Measurements from ENCODE around the gene DYNC2LI1. TPM values are rescaled to one million over a fixed set of nuclear protein-coding genes. Genes with fewer than 3 reads are reported as not detected.
"Not testable (repeated sequence)": the region's sequence is repeated elsewhere in the genome, so short reads cannot be mapped to it uniquely, and the experiment has no call there.

The DYNC2LI1 gene
- total RNA-seq = 1 to 10 TPM; 3.9 to 6.1 TPM

DNA sequence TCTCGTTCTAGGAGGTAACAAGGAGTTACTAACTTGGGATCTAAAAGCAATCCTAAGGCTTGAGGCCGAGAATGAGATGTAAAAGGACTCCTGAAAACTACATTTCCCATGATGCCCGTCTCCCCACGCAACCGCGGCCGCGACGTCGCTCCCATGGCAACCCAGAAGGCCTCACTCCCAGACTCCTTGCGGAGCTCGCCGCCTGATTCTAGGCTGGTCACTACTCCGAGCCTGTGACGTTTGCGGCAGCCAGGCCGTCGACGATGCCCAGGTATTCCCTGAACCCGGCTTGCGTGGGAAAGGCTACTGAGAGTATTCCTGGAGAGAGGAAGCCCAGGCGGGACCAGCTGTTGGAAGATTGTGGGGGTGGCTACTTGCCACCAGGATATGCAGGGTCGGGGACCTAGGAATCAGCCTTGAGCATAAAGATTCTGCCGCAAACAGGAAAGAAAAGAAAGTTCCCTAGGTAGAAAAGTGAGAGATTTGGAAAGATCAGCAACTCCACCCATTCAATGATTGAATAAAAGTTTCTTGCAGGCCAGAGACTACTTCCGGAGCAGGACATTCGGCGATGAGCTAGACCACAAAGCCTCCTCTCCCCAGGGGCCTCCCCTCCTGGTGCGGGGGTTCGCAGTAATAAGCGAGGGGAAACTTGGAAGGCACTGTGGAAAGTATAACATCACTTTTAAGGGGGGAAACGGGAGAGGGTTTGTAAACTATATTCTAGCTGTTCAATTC lies at the start of gene DYNC2LI1:
Gene DYNC2LI1 (plus strand): TSS at position 164 of the 738 bp plus-strand sequence. CDS start 100 bp downstream, at position 264.
- DNase-seq = peak; percentile 81
- Mint-ChIP-seq H3K9me3 (no peaks in the 10 kb centered on the region), H3K4me3 (peak within 1 kb of the TSS; percentile 83), H3K27me3 (peaks cover 4% of the 10 kb centered on the region), H3K4me1 (peaks cover 7% of the 10 kb centered on the region), H3K36me3 (no peaks in the 10 kb centered on the region), H3K27ac (peak within 1 kb of the TSS; percentile 50)
- POLR2A ChIA-PET = interaction anchor here (0.5 kb wide), 1 partner anchor 1274 kb away, joined by 3 read pairs; no protein-coding TSS in a partner anchor
- ATAC-seq (ENCODE audit: low read depth) = peak; percentile 96

DNA sequence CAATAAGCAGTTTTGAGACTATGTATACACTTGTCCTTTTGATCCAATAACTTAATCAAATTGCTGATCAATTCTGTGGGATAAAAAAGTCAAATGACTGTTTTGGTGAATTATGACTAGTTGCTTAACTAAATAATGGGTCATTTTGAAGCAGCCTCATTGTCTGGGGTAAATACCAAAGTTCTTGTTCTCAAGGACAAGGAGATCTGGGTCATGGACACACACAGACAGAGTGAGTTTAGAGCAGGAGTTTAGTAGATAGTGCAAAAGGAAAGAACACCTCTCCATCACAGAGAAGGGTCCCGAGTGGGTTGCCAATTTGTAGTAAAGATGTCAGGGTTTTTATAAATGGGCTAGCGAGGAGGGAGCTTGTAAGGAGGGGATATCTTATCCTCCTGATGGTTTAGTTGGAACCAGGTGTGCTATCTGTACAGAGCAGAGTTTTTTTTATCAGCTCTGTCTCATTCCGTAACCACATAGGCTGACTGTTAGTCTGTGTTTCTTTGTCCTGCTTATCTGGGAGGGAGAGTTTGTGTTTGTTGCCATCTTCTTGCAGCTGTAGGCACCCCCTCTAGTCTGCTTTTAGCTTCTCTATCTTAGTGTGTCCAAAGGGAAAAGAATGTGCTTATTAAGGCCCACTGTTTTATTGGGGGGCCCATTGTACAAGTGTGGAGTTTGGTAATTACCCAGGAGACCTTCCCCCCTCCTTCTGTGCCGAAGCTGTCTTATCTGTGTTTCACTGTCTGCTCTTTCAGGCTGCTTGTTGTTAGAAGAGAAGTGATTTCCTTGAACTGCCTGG lies 48.9 kb upstream of the DYNC2LI1 start:
- POLR2A ChIA-PET = no interaction called here
- Mint-ChIP-seq H3K4me3 (no peak overlapping the region), H3K4me1 (no peaks in the 10 kb centered on the region), H3K27me3 (peaks cover 2% of the 10 kb centered on the region), H3K27ac (no peak overlapping the region), H3K36me3 (no peaks in the 10 kb centered on the region), H3K9me3 (no peaks in the 10 kb centered on the region)
- ATAC-seq (ENCODE audit: low read depth) = no peak
- no peak for DNase-seq

DNA sequence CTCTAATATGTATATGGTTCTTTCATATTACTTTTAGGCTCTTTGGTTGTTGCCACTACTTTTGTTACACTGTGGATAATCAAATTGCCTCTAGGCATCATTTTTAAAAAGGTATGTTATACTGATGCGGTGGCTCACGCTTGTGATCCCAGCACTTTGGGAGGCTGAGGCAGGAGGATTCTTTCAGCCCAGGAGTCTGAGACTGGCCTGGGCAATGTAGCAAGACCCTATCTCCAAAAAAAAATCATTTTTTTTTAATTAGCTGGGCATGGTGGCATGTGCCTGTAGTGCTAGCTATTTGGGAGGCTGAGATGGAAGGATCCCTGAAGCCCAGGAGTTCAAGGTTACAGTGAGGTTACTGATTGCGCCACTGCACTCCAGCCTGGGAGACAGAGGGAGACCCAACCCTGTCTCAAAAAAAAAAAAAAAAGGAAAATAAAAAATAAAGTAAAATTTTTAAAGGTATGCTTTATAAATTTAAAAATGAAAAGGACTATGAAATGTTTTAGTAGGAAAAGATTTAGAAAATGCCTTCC lies 48.1 kb upstream of the DYNC2LI1 start:
- H3K27ac Mint-ChIP-seq = no peak overlapping the region
- no peak for ATAC-seq (ENCODE audit: low read depth)

DNA sequence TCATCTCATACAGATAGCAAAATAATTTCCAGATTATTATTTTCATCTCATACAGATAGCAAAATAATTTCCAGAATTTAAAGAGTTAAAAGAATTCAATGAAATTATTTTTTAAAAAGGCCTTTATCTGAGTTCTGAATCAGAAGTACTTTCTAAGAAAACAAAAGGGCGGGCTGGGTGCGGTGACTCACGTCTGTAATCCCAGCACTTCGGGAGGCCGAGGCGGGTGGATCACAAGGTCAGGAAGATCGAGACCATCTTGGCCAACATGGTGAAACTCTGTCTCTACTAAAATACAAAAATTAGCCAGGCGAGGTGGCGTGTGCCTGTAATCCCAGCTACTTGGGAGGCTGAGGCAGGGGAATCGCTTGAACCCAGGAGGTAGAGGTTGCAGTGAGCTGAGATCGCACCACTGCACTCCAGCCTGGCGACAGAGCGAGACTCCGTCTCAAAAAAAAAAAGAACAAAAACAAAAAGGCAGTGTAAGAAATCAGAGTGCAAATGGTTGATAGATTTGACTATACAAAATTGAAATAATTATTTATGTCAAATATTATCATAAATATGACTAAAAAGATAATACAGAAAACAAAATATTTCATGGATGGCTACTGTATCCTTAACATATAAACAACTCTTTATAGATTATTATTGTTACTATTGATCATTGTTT lies 46.7 kb upstream of the DYNC2LI1 start:
- H3K9me3 Mint-ChIP-seq; ATAC-seq (ENCODE audit: low read depth); POLR2A ChIA-PET; H3K27ac Mint-ChIP-seq; H3K4me1 Mint-ChIP-seq; DNase-seq; H3K4me3 Mint-ChIP-seq; H3K36me3 Mint-ChIP-seq; H3K27me3 Mint-ChIP-seq: not testable (repeated sequence)

More for the DNA sequence above, 48.1 kb upstream of the DYNC2LI1 start:
- POLR2A ChIA-PET = no interaction called here
- H3K36me3 Mint-ChIP-seq = no peaks in the 10 kb centered on the region
- no peaks in the 10 kb centered on the region for H3K9me3 Mint-ChIP-seq
- no peaks in the 10 kb centered on the region for H3K4me1 Mint-ChIP-seq
- H3K4me3 Mint-ChIP-seq = no peak overlapping the region
- DNase-seq = no peak
- H3K27me3 Mint-ChIP-seq = peaks cover 2% of the 10 kb centered on the region

DNA sequence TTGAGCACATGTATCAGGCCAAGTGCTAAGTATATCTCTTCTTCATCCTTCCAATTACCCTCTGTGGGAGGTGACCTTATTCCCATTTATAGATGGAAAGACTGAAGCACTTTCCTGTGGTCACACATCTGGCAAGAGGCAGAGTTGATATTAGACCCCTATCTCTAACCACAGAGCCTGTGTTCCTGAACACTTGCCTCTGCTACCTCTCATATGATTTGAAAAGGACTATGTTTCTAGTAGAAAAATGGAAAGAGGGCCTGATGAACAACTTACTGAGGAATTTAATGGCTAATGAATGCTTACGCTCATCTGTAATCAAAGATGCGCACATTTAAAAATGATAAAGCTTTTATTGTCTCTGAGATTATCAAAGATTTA lies 46.2 kb upstream of the DYNC2LI1 start:
- H3K4me3 Mint-ChIP-seq = no peak overlapping the region
- H3K27ac Mint-ChIP-seq = no peak overlapping the region
- H3K4me1 Mint-ChIP-seq = no peaks in the 10 kb centered on the region
- DNase-seq = no peak
- POLR2A ChIA-PET = no interaction called here
- H3K27me3 Mint-ChIP-seq = peaks cover 4% of the 10 kb centered on the region
- H3K36me3 Mint-ChIP-seq = no peaks in the 10 kb centered on the region
- no peaks in the 10 kb centered on the region for H3K9me3 Mint-ChIP-seq
- no peak for ATAC-seq (ENCODE audit: low read depth)

DNA sequence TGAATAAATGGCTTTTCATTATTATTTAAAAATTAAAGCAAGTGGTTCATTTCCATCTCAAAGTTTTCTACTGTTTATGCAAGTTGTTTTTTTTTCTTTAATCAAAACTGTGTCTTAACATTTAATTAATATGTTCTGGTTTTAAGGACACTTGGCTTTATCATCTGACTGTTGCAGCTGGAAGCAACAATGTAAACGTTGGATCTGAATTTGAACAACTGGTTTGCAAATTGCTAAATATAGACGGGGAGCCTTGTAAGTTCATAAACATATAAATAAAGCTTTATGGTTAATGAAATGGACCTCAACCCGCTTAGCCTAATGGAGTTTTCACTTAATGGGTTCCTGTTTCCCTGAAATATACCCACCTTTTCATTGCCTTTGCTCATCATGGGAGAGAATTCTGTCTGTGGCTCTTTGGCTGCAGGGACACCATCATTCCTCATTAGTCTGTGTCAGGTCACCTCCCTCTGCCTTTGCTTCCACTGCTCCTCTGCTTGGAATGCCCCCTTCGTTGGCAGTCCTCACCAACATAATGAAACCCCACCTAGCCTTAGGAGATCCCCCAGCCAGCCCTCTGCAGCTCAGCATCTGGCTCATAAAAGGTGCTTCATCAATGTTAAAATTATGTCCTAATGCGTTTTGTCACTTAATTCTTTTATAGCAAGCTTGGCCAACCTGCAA lies 44.2 kb upstream of the DYNC2LI1 start:
- no peaks in the 10 kb centered on the region for H3K36me3 Mint-ChIP-seq
- ATAC-seq (ENCODE audit: low read depth) = no peak
- peaks cover 3% of the 10 kb centered on the region for H3K27me3 Mint-ChIP-seq

DNA sequence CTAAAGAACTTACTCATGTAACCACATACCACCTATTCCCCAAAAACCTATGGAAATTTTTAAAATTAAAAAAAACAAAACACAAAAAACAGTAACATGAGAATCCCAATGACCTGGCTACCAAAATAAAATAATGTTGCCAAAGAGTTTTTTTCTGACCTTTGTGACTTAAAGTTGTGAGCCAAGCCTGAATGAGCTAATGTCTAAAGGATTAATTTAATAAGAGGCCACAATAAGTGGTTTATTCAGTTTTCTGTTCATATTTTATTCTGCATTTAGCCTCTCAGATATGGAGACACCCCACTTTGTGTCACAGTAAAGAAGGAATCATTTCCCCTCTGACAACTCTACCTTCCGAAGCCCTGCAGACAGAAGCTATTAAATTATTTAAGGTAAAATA lies 42.6 kb upstream of the DYNC2LI1 start:
- no peaks in the 10 kb centered on the region for H3K4me1 Mint-ChIP-seq
- H3K9me3 Mint-ChIP-seq = no peaks in the 10 kb centered on the region
- ATAC-seq (ENCODE audit: low read depth) = no peak
- no peak for DNase-seq
- no peak overlapping the region for H3K4me3 Mint-ChIP-seq
- H3K27ac Mint-ChIP-seq = no peak overlapping the region
- peaks cover 3% of the 10 kb centered on the region for H3K27me3 Mint-ChIP-seq
- POLR2A ChIA-PET = no interaction called here
- H3K36me3 Mint-ChIP-seq = no peaks in the 10 kb centered on the region

More for the DNA sequence above, 44.2 kb upstream of the DYNC2LI1 start:
- POLR2A ChIA-PET = no interaction called here
- Mint-ChIP-seq H3K4me3 (no peak overlapping the region), H3K9me3 (no peaks in the 10 kb centered on the region), H3K27ac (no peak overlapping the region), H3K4me1 (no peaks in the 10 kb centered on the region)
- DNase-seq = no peak

DNA sequence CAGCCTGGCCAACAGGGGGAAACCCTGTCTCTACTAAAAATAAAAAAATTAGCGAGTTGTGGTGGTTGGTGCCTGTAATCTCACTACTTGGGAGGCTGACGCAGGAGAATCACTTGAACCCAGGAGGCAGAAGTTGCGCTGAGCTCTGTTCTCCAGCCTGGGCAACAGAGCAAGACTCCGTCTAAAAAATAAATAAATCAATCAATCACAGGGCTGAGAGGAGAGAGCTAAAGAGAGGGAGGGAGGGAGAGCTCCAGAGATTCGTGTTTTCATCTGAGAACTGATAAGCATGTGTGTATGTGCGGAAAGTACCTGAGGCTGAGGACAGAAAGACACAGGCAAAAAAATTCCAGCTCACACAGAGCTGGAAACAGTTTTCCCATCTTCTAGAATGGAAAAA lies 37.2 kb upstream of the DYNC2LI1 start:
- ATAC-seq (ENCODE audit: low read depth) (no peak), DNase-seq (no peak)
- no peaks in the 10 kb centered on the region for H3K4me1 Mint-ChIP-seq
- no peaks in the 10 kb centered on the region for H3K36me3 Mint-ChIP-seq
- H3K27me3 Mint-ChIP-seq = peaks cover 7% of the 10 kb centered on the region
- no peaks in the 10 kb centered on the region for H3K9me3 Mint-ChIP-seq
- no peak overlapping the region for H3K4me3 Mint-ChIP-seq
- H3K27ac Mint-ChIP-seq = no peak overlapping the region
- POLR2A ChIA-PET = no interaction called here

DNA sequence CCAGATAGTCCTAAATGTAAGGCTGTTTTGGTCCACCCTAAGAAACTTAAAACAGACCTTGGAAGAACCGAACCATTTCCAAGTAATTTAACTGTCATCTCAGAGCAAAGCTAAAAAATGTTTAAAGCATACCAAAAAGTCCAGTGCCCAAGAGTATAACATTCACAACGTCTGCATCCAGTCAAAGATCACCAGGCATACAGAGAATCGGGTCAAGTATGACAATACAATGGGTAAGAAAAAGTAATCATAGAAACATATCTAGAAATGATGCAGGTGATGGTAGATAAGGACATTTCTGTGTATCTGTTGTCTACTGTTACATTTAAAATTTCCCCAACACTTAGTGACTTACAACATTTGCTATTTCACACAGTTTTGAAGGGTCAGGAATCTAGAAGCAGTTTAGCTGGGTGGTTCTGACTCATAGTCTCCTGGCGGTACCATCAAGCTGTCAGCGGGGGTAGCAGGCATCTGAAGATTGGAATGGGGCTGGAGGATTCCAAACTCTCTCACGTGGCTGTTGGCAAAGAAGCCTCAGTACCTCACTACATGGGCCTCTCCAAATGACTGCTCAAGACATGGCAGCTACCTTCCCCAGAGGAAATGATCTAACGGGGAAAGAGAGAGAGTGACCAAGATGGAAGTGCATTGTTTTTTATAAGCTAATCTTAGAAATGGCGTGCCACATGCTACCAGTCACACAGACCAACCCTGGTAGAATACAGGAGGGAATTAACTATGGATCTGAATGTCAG lies 36.6 kb upstream of the DYNC2LI1 start:
- H3K4me1 Mint-ChIP-seq = no peaks in the 10 kb centered on the region
- no peak overlapping the region for H3K27ac Mint-ChIP-seq
- no peak for ATAC-seq (ENCODE audit: low read depth)
- POLR2A ChIA-PET = no interaction called here
- H3K4me3 Mint-ChIP-seq = no peak overlapping the region
- peaks cover 6% of the 10 kb centered on the region for H3K27me3 Mint-ChIP-seq
- no peak for DNase-seq
- no peaks in the 10 kb centered on the region for H3K36me3 Mint-ChIP-seq
- no peaks in the 10 kb centered on the region for H3K9me3 Mint-ChIP-seq

DNA sequence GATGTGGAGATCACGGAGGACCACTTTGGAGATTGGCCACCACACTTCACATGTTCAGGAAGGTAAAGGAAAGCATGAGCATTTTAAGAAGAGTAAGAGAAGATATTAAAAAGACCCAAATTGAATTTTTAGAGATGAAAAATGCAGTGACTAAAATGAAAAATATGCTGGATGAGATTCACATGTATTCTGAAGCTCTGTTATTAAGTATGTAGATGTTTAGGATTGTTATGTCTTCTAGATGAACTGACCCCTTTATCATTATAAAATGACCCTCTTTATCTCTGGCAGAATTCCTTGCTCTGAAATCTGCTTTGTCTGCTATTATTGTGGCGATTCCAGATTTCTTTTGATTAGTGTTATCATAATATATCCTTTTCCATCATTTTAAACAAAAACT lies 36.0 kb upstream of the DYNC2LI1 start:
- POLR2A ChIA-PET = no interaction called here

DNA sequence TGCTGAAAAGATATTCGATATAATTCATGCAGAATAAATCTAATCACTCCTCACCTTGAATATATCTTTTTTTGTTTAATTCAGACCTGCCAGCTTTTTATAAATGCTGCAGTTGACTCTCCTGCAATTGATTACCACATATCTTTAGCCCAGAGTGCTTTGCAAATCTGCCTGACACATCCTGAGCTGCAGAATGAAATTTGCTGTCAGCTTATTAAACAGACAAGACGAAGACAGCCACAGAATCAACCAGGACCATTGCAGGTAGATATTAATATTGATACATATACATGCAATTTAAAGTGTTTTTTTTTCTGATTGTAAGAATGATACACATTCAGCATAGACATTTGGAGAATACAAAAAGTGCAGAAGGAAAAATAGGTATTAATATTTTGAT lies 35.6 kb upstream of the DYNC2LI1 start:
- DNase-seq (no peak), ATAC-seq (ENCODE audit: low read depth) (no peak)
- POLR2A ChIA-PET = no interaction called here
- H3K4me1 Mint-ChIP-seq = no peaks in the 10 kb centered on the region
- H3K9me3 Mint-ChIP-seq = no peaks in the 10 kb centered on the region
- H3K27me3 Mint-ChIP-seq = peaks cover 6% of the 10 kb centered on the region
- no peaks in the 10 kb centered on the region for H3K36me3 Mint-ChIP-seq
- H3K27ac Mint-ChIP-seq = no peak overlapping the region
- no peak overlapping the region for H3K4me3 Mint-ChIP-seq

More for the DNA sequence above, 36.0 kb upstream of the DYNC2LI1 start:
- no peak for ATAC-seq (ENCODE audit: low read depth)
- Mint-ChIP-seq H3K36me3 (no peaks in the 10 kb centered on the region), H3K4me1 (no peaks in the 10 kb centered on the region), H3K4me3 (no peak overlapping the region), H3K27ac (no peak overlapping the region), H3K27me3 (peaks cover 7% of the 10 kb centered on the region), H3K9me3 (no peaks in the 10 kb centered on the region)
- no peak for DNase-seq

DNA sequence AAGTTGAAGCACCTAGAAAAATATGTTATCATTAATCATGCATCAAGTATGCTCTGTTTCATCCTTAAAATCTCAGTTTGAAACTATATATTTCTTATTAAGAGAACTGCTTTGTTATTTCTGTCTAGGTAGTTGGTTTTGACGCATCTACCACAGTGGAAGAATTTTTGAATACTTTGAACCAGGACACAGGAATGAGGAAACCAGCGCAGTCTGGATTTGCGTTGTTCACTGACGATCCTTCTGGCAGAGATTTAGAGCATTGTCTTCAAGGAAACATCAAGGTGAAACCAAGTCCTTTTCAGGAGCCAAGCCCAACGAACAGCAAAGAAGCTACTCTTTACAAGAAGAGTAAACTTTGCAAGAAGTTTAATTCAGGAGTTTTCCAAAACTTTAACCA lies 30.1 kb upstream of the DYNC2LI1 start:
- Mint-ChIP-seq H3K9me3 (no peaks in the 10 kb centered on the region), H3K36me3 (no peaks in the 10 kb centered on the region), H3K27ac (no peak overlapping the region), H3K4me3 (no peak overlapping the region), H3K27me3 (peaks cover 6% of the 10 kb centered on the region), H3K4me1 (no peaks in the 10 kb centered on the region)
- DNase-seq (no peak), ATAC-seq (ENCODE audit: low read depth) (no peak)
- POLR2A ChIA-PET = no interaction called here

Measured in activated naive CD8-positive, alpha-beta T cell treated with anti-CD3 and anti-CD28 coated beads, Interleukin-2, amount 10 ng/mL, durations not matched to agents 7 days and 5 days (primary cell).